Hindlimb muscle (tissue), 1 donor: ENCODE measurements around the gene TNS1. TPM values are rescaled to one million over a fixed set of nuclear protein-coding genes. Genes with fewer than 3 reads are reported as not detected.
"Not testable (repeated sequence)": the region's sequence is repeated elsewhere in the genome, so short reads cannot be mapped to it uniquely, and the experiment has no call there.

ENCODE experiments used
- DNase-seq: peaks from one replicate; pipeline ENCODE4 v3.0.0-alpha.2; 2013
- polyA plus RNA-seq: library from polyadenylated mRNA; unstranded; fragments of 120-200 nt; gene quantifications from one replicate; pipeline ENCODE4 v1.2.1, GENCODE V29; 2013; ENCODE audit not compliant: insufficient read length

Gene TNS1
- polyA plus RNA-seq, 1 donor: 142 TPM

DNA sequence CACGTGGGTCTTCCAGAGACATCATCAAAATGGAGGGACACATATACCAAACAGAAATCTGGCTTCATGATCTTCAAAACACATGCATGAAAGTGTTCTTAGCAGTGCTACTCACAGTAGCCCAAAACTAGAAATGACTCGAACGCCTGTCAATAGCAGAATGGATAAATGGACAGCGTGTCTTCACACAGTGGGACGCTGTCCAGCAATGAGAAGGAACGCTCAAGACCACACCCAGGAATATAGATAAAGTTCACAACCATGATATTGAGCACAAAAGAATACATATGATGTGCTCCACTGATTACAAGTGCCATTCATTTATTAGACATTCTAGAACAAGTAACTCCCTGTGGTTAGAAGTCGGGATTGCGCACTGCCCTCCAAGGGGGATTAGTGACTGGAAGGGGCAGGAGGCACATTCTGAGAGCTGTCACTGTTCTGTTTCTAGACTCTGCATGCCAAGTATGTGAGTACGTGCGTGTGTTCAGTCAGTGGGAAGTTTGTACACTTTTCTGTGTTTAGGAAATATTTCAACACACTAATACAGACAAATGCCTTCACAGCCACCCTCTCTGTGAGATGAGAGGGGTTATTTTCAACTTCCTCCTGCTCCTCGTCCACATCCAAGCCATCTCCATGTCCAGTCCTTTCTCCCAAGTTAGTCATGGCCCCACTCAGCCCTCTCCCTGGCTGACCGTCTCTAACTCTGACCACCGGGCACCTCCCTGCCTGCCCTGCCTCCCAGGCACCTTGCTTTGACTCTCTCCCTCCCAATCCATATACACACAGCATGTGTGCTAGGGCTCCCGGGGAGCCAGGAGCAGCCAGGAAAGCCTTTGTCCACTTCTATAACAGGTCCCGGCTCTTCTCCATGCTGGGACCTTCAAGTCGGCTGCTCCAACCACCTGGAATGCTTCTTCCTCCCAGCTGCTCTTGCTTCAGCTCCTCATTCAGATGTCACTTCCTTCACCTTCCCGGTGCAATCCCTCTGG, 26.9 kb upstream of the TNS1 start:
- no peak for DNase-seq

DNA sequence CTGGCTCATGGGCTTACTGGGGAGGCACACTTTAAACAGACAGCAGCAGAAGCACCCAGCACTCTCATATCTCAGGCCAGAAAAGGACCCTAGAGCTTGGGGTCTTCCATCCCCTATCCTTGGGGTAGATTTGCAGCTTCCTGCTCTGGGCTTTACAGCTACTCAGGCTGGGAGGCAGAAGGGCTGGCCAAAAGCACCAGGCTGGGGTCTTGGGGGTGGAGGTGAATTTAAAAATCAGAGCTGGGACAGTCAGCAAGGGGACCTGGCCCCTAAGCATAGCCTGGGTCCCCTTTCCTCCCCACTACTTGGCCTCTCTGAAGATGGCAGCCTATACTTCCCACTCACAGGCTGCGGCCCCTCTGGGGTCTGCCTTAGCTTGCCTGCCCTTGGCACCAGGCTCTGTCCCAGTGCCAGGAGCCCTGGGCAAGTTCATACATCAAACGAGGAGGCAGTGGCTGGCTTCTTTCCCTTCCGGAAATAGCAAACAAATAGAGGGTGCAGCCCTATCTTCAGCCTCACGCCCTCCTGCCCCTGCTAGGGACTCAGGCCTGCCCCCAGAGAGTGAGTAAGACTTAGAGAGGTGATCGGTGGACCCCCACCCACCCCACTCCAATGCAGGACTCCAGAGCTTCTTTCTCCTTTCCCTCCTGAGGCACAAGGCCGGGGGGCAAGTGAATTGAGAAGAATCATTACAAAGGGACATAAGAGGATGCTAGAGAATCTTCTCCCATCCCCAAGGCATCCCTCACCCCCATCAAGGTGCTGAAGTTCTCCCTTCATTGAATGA, 26.0 kb upstream of the TNS1 start:
- no peak for DNase-seq

DNA sequence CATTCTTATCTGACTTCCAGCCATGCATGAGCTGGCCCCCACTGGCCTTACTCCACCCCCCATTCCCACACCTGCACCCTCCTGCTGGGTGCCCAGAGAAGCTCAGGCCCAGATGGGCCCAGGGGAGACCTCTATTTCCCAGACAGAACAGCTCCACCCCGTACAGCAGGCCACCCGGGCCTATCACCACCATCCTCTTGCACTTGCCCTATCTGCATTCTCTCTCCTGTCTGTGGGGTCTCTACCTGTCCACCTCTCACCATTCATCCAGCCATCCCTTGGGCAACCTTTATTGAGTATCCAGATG, 25.3 kb upstream of the TNS1 start:
- no peak for DNase-seq

DNA sequence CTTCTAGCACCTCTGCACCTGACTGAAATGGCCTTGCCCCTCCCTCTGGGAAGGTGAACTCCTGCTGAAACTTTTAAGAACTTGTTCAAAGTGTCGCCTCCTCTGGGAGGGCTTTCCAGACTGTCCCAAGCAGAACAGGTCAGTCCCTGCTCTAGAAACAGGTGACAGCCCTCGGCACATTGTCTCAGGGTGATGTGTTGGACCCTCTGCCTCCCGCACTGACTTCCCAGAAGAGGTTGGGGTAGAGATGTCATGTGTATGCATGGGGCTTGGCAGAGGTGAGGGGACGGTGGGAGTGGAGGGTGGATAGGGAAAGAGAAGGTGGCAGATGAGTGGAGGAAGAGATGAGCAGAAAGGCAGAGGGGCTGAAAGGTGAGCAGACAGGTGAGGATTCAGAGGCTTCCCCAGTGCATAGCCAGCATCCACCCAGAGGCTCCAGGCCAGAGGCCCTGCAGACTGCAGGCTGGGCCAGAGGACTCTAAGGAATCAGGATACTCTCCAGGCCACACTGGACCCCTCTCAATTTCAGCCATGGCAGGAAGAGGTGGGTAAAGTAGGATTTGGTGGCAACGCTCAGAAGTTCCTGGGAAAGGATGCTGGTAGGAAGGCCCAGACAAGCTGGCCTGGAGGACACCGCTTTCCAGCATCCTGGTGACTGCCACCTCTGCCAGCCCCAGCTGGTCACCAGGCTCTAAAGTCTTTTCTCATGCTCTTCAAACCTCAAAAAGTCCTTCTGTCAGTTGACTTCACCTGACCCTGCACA, 24.8 kb upstream of the TNS1 start:
- no peak for DNase-seq

DNA sequence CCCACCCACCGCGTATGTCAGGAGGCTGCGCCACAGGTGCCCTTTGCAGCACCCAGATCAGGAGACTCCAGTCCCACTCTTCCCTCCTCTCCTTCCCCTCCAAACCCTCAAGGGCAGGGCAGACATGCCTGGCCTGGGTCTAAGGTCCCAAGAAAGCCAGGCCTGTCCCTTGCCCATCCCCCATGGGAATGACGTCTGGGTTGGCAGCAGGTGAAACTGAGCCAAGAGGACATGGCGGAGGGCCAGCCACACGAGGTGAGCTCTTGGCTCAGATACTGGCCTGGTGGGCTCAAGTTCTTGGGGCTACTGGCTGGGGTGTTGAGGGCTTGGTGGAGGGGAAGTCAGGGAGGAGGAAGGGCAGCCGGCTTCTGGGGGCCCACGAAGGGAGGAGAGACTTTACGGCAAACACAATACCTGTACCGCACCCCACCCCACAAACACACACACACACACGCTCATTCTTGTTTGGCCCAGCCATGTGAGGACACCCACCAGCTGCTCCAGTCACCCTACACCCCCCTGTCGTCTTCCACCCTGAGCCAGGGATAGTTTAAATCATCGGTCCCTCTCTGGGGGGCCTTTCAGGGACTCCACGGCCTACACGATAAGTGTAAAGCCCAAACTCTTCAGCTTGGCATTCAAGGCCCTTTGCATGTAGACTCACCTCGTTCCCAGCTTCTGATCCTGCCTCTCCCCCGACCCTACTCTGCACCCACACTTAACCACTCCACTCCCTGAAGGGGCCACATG, 24.1 kb upstream of the TNS1 start:
- no peak for DNase-seq

DNA sequence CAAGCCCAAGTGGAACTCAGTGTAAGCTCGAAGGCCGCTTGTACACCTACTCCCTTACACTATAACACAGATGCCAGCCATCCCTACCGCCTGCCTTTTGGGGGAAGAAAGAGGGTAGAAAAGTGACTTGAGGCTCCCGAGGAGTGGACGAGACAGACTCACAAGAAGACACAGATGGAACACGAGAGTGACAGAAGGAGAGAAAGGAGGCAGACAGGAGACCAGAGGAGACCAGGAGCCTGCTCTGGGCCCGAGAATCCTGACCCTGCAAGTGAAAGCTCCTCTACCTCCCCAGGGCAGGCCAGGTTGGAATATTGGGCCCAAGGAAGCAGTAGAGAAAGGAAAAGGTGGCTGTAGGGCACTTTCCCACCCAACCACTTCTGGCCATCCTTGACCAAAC, 23.4 kb upstream of the TNS1 start:
- no peak for DNase-seq

DNA sequence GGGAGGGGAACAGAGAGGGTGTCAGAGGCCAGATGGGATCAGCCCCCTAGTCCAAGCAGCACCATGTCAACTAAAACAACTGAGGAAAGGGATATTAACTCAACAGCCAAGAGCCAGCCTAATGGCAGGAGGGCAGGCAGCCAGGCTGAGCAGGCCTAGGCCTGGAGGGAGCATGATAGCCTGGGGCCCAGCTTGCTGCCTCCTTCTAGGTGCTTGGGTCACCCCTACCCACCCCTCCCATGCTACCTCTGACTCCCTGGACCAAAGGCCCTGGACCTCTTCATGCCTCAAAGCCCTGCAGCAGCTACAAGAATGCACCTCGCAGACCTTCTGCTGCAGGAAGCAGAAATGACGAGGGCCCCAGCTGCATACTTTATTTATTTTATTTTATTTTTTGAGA, 22.1 kb upstream of the TNS1 start:
- DNase-seq: no peak

DNA sequence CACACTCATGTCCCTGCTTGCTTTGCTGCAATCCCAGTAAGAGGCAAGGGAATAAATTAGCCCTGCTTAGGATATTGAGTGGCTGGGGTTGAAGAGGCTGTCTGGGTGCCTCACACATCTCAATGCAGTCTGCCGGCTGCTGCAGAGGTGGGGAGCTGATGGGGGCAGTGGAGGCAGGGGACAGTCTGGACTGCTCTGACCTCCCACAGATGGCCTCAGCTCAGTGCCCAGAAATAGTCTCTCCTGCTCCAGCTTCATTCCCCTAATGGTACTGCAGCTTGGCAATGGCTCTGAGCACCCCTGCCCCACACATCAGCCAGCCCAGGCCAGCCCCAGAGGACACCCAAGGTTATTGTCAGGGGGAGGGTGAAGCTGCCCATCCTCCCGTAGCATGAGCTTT, 21.5 kb upstream of the TNS1 start:
- DNase-seq: no peak

DNA sequence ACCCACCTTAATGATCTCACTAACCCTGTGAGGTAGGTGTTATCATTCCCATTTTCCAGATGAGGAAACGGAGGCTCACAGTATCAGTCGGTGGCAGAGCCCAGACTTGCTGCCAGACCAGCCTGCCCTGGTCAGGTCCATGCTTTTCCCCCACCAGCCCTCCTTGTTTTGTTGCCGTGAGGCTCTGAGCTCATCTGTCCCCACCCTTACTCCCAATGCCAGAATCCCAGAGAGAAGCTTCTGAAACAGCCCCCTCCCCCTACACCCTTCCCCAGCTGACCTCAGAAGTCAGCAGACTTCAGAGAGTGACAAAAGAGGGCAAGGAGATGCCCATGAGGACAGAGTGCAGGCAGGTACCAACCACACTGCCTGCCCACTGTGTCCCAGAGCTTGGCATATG, 20.8 kb upstream of the TNS1 start:
- DNase-seq: no peak

DNA sequence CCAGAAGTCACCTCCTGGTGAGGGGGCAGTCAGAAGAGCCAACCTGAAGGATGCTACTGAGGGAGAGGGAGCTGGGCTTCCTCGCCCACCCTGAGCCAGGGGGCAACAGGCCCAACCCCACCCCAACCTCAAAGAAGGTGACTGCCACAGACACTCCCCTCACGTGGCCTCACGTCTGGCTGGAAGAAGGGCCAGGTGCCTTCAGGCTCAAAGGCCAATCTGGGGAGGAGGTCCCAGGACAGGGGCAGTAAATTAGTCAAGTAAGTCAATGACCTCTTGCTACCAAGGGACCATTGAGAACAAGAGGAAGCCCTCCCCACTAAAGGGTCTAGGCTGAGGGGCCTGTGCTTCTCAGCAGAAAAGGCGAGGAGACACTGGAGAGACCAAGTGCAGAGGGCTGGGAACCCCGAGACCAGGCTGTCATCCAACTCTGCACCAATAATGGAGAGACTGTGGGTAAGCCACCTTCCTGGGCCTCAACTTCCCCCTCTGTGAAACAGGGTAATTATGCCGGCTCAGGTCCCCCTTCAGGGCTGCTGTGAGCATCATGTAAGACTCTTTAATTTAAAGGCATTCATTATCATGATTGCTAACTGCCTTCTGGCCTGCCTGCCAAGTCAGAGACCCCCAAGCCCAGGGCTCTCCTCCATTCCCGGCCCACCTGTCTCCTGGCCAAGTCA, 20.2 kb upstream of the TNS1 start:
- DNase-seq: no peak

DNA sequence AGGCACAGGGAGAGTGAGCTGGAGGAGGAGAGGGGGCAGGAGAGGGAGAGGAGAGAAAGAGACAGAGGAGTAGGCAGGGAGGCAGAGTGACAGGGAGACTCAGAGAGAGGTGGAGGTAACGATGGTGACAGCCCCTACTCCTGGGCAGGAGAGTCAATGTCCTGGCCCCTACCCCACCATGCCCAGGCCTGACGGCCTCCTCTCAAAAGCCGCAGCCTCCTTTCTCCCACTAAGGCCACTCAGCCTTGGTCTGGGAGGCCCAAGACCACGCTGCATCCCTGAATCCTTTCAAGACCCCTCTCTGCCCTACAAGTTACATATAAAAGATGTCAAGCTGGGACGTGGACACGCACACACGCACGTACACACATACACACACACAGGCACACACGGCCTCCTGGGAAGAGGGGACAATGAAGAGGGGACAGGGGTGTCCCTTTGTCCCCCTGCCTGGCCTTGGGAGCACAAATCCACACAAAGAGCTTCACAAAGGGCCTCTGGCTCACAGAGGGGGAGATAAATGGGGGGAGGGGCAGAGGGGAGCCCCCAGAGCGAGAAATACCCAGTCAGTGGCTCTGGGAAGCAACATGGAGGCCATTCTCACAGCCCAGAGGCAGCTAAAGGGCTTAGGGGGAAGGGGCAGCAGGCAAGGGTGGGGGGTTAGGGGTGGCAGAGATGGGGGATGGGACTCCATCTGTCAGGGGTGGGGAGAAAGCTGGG, 19.5 kb upstream of the TNS1 start:
- no peak for DNase-seq

DNA sequence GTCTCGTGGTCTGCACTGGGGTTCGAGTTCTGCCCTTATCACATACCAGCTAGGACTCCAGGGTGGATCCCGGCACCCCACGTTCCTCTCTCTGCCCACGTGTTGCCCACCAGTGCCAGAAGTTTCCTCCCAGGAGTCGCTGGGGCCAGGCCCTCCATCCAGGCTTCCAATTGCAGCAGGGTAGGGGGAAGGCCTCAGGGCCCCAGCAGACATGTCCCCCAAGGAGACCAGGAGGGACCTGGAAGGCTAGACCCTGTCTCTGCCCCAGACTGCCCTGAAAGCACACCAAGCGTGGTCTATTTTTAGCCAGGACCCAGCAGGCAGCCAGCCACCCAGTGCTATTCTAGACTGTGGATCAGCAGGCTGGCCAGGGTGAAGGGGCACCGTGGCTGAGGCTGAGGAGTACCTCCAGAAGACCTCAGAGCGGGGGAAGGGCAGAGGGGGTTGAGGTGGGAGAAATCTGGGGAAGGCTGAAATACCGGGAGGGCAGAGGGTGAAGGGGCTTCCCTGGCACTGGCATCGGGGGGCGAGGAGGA, 18.8 kb upstream of the TNS1 start:
- DNase-seq: no peak

DNA sequence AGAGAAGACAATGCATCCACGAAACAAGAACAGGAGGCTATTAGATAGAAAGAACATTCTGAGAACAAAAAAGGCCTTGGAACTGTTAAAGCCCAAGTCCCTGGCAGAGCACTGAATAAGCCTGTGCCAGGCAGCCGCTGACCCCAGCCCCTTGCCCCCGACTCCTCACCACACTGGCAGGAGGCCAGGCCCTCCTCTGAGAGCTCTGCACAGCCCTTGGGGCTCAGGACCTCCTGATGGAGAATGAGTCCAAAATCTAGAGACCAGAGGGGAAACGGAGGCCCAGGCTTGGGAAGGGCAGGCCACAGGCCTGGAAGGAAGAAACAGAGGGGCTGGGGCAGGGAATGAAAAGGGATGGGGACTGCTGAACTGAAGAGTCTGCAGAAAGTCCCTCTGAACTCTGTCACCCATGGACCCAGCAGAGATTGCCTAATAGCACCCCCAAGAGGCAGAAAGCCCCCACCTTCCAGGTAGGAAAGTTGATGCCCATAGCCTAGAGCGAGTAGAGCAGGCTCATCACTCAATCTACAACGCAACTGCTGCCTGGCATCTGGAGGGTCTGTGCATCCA, 18.3 kb upstream of the TNS1 start:
- DNase-seq: no peak

DNA sequence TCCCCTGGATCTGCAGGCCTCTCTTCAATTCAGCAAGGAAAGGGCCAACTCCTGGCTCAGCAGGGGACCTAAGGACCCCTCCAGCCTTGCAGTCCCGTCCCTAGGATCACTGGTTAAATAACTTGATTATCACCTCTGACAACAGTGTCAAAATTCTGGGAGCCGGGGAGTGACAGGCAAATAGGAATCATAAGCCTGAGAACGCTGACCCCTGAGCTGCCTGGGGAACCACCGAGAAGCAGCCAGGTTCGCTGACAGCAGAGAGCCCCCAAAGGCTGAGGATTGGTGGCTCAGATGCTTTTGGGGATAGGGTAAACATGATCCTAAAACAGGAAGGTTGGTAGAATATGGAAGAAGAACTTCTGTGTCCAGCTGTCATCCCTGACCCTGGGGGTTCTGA, 17.5 kb upstream of the TNS1 start:
- no peak for DNase-seq

DNA sequence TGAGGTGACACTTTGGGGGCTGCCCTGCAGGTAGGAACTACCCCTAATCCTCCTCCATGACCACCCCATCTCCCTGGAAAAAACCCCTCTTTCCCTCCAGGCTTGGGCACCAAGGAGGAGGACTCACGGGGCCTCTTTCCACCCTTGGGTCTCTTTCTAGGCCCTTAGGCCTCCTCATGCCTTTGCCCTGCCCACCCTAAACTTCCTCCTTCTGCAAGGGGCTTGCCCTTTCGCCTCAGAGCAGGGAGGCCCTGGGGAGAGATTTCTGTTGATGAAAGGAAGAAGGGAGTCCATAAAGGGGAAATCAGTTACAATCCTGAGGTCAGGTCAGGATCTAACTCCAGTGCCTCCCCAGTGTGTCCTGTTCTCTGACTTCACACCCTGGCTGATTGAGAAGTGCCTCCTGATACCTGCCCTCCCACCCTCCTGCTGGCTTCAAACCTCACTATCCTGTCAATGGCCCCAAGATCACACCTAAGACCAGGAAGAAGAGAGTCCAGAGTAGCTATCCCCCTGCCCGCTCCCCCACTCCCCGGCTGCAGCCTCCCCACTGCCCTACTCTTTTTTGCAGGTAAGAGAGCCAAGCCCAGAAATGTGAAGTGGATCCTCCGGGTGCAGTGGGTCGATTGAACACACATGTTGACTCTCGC, 16.7 kb upstream of the TNS1 start:
- no peak for DNase-seq

DNA sequence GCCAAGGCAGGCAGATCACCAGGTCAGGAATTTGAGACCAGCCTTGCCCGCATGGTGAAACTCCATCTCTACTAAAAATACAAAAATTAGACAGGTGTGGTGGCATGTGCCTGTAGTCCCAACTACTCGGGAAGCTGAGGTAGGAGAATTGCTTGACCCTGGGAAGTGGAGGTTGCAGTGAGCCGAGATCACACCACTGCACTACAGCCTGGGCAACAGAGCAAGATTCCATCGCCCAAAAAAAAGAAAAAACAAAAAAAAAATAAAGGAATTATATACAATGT, 16.0 kb upstream of the TNS1 start:
- DNase-seq: not testable (repeated sequence)

DNA sequence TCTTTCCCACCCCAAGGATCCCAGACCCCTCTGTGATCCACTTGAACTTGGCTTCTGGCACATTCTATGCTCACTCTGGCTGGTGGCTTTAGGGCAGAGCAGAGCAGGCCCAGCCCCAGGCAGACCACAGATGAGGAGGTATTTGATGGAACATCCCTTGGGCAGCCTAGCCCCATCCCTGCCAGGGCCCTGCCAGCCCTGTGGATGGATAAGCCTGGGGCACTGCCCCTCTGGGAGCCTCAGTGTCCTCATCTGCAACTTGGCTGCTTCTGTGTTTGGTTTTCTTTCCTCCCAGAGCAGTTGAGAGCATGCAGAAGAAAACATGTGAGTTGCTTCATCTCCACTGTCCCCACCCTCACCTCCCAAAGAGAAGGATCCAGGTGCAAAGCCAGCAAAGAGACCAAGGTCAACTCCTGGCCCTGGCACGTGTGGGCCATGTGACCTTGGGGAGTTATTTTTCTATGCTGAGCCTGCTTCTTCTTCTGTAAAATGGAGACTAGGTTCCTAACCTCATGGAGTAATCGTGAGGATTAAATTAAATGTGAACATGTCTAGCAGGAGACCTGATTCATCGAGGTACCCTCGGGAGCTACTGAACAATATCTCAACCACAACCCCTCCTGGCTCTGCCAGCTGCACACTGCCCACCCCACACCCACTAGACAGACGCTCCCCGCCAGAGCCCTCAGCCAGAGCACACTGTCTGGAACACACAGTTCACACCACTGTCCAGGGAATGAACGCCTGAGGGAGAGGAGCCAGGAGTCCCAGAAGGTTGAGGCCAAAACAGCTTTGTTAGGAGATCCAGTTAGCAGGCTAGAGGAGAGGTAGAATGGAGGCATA, 14.6 kb upstream of the TNS1 start:
- DNase-seq: no peak

DNA sequence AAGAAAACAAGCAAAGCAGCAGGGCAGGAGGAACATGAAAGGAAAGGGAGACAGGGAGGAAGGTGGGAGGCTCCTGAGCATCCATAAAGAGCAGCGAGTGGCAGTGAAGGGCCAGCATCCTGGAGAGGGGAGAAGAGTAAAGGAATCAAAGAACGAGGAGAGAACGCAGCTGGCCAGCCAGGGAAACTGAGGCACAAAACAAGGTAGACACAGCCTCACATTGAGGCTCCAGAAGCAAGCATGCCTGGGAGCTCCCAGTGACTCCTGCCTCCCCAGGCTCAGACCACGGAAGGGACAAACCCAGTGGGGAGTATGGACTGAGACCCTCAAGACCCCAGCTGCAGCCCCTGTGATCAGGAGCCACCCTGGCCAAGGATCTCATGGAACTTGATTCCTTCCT, 14.0 kb upstream of the TNS1 start:
- DNase-seq: no peak
